ENCODE measurements around the gene NSMCE1. TPM values are rescaled to one million over a fixed set of nuclear protein-coding genes. Genes with fewer than 3 reads are reported as not detected.

The NSMCE1 gene
- total and polyA plus RNA-seq, 4 donors = 16.5 to 39.0 (median 21.7) TPM

DNA sequence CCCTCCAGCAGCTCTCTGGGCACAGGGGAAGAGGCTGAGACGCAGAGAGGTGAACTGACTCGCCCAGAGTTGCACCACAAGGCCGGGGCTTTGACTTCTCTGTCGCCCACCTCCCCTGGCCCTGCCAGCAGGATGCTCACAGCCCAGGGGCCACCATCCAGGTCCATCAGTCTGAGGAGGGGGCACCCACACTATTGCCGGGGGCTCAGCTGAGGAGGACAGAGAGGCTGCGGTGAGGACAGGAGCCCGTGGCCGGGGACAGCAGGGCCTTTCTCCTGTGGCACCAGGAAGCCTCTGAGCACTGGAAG lies 32.7 kb downstream of the NSMCE1 start:
- no peak for DNase-seq (ENCODE audit: low spot score)
- H3K27ac ChIP-seq (ENCODE audit: low read depth in 1 of 2, low read length in 2 of 2) = peak overlapping the region; percentile 44 to 78
- TF ChIP-seq, protein P1, sequence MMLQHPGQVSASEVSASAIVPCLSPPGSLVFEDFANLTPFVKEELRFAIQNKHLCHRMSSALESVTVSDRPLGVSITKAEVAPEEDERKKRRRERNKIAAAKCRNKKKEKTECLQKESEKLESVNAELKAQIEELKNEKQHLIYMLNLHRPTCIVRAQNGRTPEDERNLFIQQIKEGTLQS (IDR thresholded peaks at IDR 0.05) = no peak
- TF ChIP-seq NR2F2 (IDR thresholded peaks at IDR 0.05) (no peak), RAD21 (IDR thresholded peaks at IDR 0.05) (no peak), GABPA (IDR thresholded peaks at IDR 0.05 in 1 of 2, conservative IDR thresholded peaks at IDR 0.05 in 1 of 2) (no peak)
- H3K4me1 ChIP-seq (ENCODE audit: control insufficient read depth in 4 of 4, insufficient read depth in 4 of 4, low read length in 3 of 4) = peaks cover 0 to 6% (median 4%) of the 10 kb centered on the region in 4 donors
- no peaks in the 10 kb centered on the region for H3K27me3 ChIP-seq (ENCODE audit: control insufficient read depth in 4 of 4, insufficient read depth in 4 of 4, low read length in 3 of 4)
- no peak overlapping the region for H3K9ac ChIP-seq (ENCODE audit: low read depth in 1 of 2, low read length in 2 of 2)
- no peaks in the 10 kb centered on the region for H3K9me3 ChIP-seq (ENCODE audit: control insufficient read depth in 4 of 4, low read length in 3 of 4)
- H3K4me3 ChIP-seq (ENCODE audit: low read depth in 1 of 3, low read length in 3 of 3) = no peak overlapping the region
- peaks cover 0 to 10% (median 4%) of the 10 kb centered on the region in 4 donors for H3K36me3 ChIP-seq (ENCODE audit: control insufficient read depth in 4 of 4, insufficient read depth in 3 of 4, low read depth in 1 of 4, low read length in 3 of 4)
- WGBS = 92% methylated on average over 8 of the region's 8 CpGs

DNA sequence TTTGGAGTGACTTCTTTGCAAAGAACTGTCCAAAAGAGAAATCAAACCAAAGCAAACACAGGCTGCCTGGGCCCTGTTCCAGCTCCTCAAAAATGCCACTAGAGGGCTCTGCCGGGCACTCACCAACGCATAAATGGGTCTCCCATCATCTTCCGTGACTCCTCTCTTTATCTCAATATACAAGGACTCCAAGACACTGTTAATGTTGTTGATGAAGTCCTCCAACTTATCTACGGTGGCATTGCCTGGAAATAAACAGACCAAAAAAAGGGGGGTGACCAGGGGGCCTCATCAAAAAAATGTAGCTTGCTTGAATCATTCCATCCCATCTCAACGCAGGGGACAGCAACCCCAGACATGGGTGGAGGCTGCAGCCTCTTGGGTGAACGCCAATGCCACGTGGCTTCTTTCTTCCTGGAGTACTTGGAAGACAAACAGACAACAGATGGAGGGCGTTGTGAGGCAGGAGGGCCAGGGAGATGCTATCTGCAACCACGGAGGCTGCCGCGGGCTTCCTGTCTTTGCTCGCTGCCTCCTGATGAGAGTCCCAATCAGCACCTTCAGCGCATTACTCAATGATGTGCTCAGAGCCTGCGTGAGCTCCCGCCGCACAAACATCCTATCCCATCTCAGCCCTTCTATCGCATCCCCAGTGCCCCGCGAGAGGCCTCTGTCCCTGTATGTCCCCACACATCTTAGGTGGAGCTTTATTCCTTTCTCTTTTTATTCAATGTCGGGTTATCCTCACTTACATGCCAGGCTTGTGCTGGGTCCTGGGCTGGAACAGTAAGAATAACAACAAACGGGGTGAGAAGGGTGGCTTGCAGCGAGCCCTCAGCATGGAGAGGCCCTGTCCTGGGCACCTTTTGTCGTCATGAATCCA lies 33.3 kb downstream of the NSMCE1 start:
- WGBS = 52% methylated on average over 23 of the region's 23 CpGs
- Histone ChIP-seq H3K4me3 (ENCODE audit: low read depth in 1 of 3, low read length in 3 of 3) (no peak overlapping the region), H3K27me3 (ENCODE audit: control insufficient read depth in 4 of 4, insufficient read depth in 4 of 4, low read length in 3 of 4) (no peaks in the 10 kb centered on the region), H3K9ac (ENCODE audit: low read depth in 1 of 2, low read length in 2 of 2) (peak overlapping the region in 1 of 2 donors; percentile 24), H3K4me1 (ENCODE audit: control insufficient read depth in 4 of 4, insufficient read depth in 4 of 4, low read length in 3 of 4) (peaks cover 0 to 6% (median 4%) of the 10 kb centered on the region in 4 donors), H3K27ac (ENCODE audit: low read depth in 1 of 2, low read length in 2 of 2) (peak overlapping the region; percentile 44 to 78), H3K9me3 (ENCODE audit: control insufficient read depth in 4 of 4, low read length in 3 of 4) (no peaks in the 10 kb centered on the region), H3K36me3 (ENCODE audit: control insufficient read depth in 4 of 4, insufficient read depth in 3 of 4, low read depth in 1 of 4, low read length in 3 of 4) (peaks cover 0 to 10% (median 4%) of the 10 kb centered on the region in 4 donors)
- TF ChIP-seq FOXA2 (IDR thresholded peaks at IDR 0.05) (no peak), JUND (IDR thresholded peaks at IDR 0.05) (no peak), HNF4G (IDR thresholded peaks at IDR 0.05) (no peak), FOXA1 (IDR thresholded peaks at IDR 0.05) (no peak), RXRA (IDR thresholded peaks at IDR 0.05) (peak; percentile 6 to 17), HNF4A (conservative IDR thresholded peaks at IDR 0.05) (no peak), TAF1 (conservative IDR thresholded peaks at IDR 0.05) (no peak), RAD21 (IDR thresholded peaks at IDR 0.05) (peak; percentile 95 to 96), YY1 (IDR thresholded peaks at IDR 0.05) (no peak), GABPA (IDR thresholded peaks at IDR 0.05 in 1 of 2, conservative IDR thresholded peaks at IDR 0.05 in 1 of 2) (no peak), EGR1 (IDR thresholded peaks at IDR 0.05; ENCODE audit: low read depth in 2 of 2) (no peak), SP1 (IDR thresholded peaks at IDR 0.05) (peak; percentile 4), NR2F2 (IDR thresholded peaks at IDR 0.05) (no peak)
- TF ChIP-seq, protein P2, sequence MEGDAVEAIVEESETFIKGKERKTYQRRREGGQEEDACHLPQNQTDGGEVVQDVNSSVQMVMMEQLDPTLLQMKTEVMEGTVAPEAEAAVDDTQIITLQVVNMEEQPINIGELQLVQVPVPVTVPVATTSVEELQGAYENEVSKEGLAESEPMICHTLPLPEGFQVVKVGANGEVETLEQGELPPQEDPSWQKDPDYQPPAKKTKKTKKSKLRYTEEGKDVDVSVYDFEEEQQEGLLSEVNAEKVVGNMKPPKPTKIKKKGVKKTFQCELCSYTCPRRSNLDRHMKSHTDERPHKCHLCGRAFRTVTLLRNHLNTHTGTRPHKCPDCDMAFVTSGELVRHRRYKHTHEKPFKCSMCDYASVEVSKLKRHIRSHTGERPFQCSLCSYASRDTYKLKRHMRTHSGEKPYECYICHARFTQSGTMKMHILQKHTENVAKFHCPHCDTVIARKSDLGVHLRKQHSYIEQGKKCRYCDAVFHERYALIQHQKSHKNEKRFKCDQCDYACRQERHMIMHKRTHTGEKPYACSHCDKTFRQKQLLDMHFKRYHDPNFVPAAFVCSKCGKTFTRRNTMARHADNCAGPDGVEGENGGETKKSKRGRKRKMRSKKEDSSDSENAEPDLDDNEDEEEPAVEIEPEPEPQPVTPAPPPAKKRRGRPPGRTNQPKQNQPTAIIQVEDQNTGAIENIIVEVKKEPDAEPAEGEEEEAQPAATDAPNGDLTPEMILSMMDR (IDR thresholded peaks at IDR 0.05; ENCODE audit: low read depth, low read length, missing input control) = peak; percentile 90
- TF ChIP-seq, protein P3, sequence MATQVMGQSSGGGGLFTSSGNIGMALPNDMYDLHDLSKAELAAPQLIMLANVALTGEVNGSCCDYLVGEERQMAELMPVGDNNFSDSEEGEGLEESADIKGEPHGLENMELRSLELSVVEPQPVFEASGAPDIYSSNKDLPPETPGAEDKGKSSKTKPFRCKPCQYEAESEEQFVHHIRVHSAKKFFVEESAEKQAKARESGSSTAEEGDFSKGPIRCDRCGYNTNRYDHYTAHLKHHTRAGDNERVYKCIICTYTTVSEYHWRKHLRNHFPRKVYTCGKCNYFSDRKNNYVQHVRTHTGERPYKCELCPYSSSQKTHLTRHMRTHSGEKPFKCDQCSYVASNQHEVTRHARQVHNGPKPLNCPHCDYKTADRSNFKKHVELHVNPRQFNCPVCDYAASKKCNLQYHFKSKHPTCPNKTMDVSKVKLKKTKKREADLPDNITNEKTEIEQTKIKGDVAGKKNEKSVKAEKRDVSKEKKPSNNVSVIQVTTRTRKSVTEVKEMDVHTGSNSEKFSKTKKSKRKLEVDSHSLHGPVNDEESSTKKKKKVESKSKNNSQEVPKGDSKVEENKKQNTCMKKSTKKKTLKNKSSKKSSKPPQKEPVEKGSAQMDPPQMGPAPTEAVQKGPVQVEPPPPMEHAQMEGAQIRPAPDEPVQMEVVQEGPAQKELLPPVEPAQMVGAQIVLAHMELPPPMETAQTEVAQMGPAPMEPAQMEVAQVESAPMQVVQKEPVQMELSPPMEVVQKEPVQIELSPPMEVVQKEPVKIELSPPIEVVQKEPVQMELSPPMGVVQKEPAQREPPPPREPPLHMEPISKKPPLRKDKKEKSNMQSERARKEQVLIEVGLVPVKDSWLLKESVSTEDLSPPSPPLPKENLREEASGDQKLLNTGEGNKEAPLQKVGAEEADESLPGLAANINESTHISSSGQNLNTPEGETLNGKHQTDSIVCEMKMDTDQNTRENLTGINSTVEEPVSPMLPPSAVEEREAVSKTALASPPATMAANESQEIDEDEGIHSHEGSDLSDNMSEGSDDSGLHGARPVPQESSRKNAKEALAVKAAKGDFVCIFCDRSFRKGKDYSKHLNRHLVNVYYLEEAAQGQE (IDR thresholded peaks at IDR 0.05) = no peak
- TF ChIP-seq, protein P1 (IDR thresholded peaks at IDR 0.05) = no peak
- TF ChIP-seq, protein P4, sequence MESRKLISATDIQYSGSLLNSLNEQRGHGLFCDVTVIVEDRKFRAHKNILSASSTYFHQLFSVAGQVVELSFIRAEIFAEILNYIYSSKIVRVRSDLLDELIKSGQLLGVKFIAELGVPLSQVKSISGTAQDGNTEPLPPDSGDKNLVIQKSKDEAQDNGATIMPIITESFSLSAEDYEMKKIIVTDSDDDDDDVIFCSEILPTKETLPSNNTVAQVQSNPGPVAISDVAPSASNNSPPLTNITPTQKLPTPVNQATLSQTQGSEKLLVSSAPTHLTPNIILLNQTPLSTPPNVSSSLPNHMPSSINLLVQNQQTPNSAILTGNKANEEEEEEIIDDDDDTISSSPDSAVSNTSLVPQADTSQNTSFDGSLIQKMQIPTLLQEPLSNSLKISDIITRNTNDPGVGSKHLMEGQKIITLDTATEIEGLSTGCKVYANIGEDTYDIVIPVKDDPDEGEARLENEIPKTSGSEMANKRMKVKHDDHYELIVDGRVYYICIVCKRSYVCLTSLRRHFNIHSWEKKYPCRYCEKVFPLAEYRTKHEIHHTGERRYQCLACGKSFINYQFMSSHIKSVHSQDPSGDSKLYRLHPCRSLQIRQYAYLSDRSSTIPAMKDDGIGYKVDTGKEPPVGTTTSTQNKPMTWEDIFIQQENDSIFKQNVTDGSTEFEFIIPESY (IDR thresholded peaks at IDR 0.05) = no peak
- TF ChIP-seq, protein P5, sequence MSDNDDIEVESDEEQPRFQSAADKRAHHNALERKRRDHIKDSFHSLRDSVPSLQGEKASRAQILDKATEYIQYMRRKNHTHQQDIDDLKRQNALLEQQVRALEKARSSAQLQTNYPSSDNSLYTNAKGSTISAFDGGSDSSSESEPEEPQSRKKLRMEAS (IDR thresholded peaks at IDR 0.05) = no peak
- DNase-seq (ENCODE audit: low spot score) = peak; percentile 69
